IPS-15b (cell line): ENCODE results near the gene UBALD2.

Experiments
- H3K27me3 ChIP-seq: one replicate; pipeline ENCODE4 v1.6.1; 2013; ENCODE audit warnings: low read length; ENCODE audit not compliant: control insufficient read depth, insufficient read depth
- H3K36me3 ChIP-seq: one replicate; pipeline ENCODE4 v1.6.1; 2013; ENCODE audit warnings: low read length; ENCODE audit not compliant: control insufficient read depth, insufficient read depth
- H3K4me1 ChIP-seq: one replicate; pipeline ENCODE4 v1.6.1; 2013; ENCODE audit warnings: mild to moderate bottlenecking, low read length; ENCODE audit not compliant: control insufficient read depth, insufficient read depth
- H3K4me3 ChIP-seq: one replicate; pipeline ENCODE4 v1.5.1; 2013; ENCODE audit warnings: low read depth, low read length
- H3K9ac ChIP-seq: one replicate; pipeline ENCODE4 v1.6.1; 2013; ENCODE audit warnings: low read depth, mild to moderate bottlenecking, low read length
- H3K9me3 ChIP-seq: one replicate; pipeline ENCODE4 v1.6.1; 2013; ENCODE audit warnings: mild to moderate bottlenecking, low read length; ENCODE audit not compliant: control insufficient read depth, insufficient read depth

UBALD2 gene

GRCh38 chr17:76277300-76278267 lies 12.4 kb downstream of the UBALD2 start:
- H3K27me3 ChIP-seq: no peaks in the 10 kb centered on the region
- no peak overlapping the region for H3K9ac ChIP-seq
- H3K9me3 ChIP-seq: no peaks in the 10 kb centered on the region
- no peak overlapping the region for H3K4me3 ChIP-seq
- H3K4me1 ChIP-seq: no peaks in the 10 kb centered on the region
- no peaks in the 10 kb centered on the region for H3K36me3 ChIP-seq

GRCh38 chr17:76278268-76278908 lies 13.2 kb downstream of the UBALD2 start:
- H3K9me3 ChIP-seq: no peaks in the 10 kb centered on the region

GRCh38 chr17:76278952-76279741 lies 14.0 kb downstream of the UBALD2 start:
- H3K9me3 ChIP-seq: no peaks in the 10 kb centered on the region
- no peak overlapping the region for H3K9ac ChIP-seq
- no peaks in the 10 kb centered on the region for H3K36me3 ChIP-seq
- no peaks in the 10 kb centered on the region for H3K4me1 ChIP-seq
- no peaks in the 10 kb centered on the region for H3K27me3 ChIP-seq
- H3K4me3 ChIP-seq: no peak overlapping the region

More at GRCh38 chr17:76278268-76278908, 13.2 kb downstream of the UBALD2 start:
- Histone ChIP-seq H3K9ac (no peak overlapping the region), H3K27me3 (no peaks in the 10 kb centered on the region), H3K36me3 (no peaks in the 10 kb centered on the region), H3K4me3 (no peak overlapping the region), H3K4me1 (no peaks in the 10 kb centered on the region)

- no peaks in the 10 kb centered on the region for H3K9me3 ChIP-seq
- no peaks in the 10 kb centered on the region for H3K27me3 ChIP-seq
- no peak overlapping the region for H3K4me3 ChIP-seq
- no peak overlapping the region for H3K9ac ChIP-seq
- no peaks in the 10 kb centered on the region for H3K4me1 ChIP-seq
- H3K36me3 ChIP-seq: no peaks in the 10 kb centered on the region
These were observed 14.7 kb downstream of the UBALD2 start for GRCh38 chr17:76279742-76280287.

- no peak overlapping the region for H3K9ac ChIP-seq
- H3K4me3 ChIP-seq: no peak overlapping the region
- no peaks in the 10 kb centered on the region for H3K4me1 ChIP-seq
- no peaks in the 10 kb centered on the region for H3K36me3 ChIP-seq
- no peaks in the 10 kb centered on the region for H3K27me3 ChIP-seq
- H3K9me3 ChIP-seq: no peaks in the 10 kb centered on the region
These were observed 15.5 kb downstream of the UBALD2 start for GRCh38 chr17:76280650-76281049.

- H3K36me3 ChIP-seq: no peaks in the 10 kb centered on the region
- H3K27me3 ChIP-seq: no peaks in the 10 kb centered on the region
- H3K4me3 ChIP-seq: no peak overlapping the region
- H3K9me3 ChIP-seq: no peaks in the 10 kb centered on the region
- H3K9ac ChIP-seq: no peak overlapping the region
- no peaks in the 10 kb centered on the region for H3K4me1 ChIP-seq
These were observed 16.6 kb downstream of the UBALD2 start for GRCh38 chr17:76281573-76282371.

GRCh38 chr17:76292567-76292966 lies 27.4 kb downstream of the UBALD2 start:
- H3K9me3 ChIP-seq: no peaks in the 10 kb centered on the region
- no peak overlapping the region for H3K4me3 ChIP-seq
- no peaks in the 10 kb centered on the region for H3K27me3 ChIP-seq

GRCh38 chr17:76293106-76293505 lies 28.0 kb downstream of the UBALD2 start:
- H3K4me3 ChIP-seq: no peak overlapping the region
- H3K9ac ChIP-seq: no peak overlapping the region
- H3K27me3 ChIP-seq: no peaks in the 10 kb centered on the region
- no peaks in the 10 kb centered on the region for H3K4me1 ChIP-seq
- no peaks in the 10 kb centered on the region for H3K9me3 ChIP-seq
- H3K36me3 ChIP-seq: peaks cover 8% of the 10 kb centered on the region

More at GRCh38 chr17:76292567-76292966, 27.4 kb downstream of the UBALD2 start:
- Histone ChIP-seq H3K36me3 (peaks cover 8% of the 10 kb centered on the region), H3K4me1 (no peaks in the 10 kb centered on the region), H3K9ac (no peak overlapping the region)

GRCh38 chr17:76296186-76296585 lies 31.0 kb downstream of the UBALD2 start:
- Histone ChIP-seq H3K9ac (no peak overlapping the region), H3K36me3 (peaks cover 8% of the 10 kb centered on the region), H3K27me3 (no peaks in the 10 kb centered on the region), H3K4me1 (no peaks in the 10 kb centered on the region), H3K4me3 (no peak overlapping the region), H3K9me3 (no peaks in the 10 kb centered on the region)

- no peaks in the 10 kb centered on the region for H3K4me1 ChIP-seq
- H3K27me3 ChIP-seq: no peaks in the 10 kb centered on the region
- no peak overlapping the region for H3K9ac ChIP-seq
- peaks cover 8% of the 10 kb centered on the region for H3K36me3 ChIP-seq
- no peak overlapping the region for H3K4me3 ChIP-seq
- no peaks in the 10 kb centered on the region for H3K9me3 ChIP-seq
These were observed 31.7 kb downstream of the UBALD2 start for GRCh38 chr17:76296889-76297288.

GRCh38 chr17:76297436-76297835 lies 32.3 kb downstream of the UBALD2 start:
- Histone ChIP-seq H3K36me3 (peaks cover 8% of the 10 kb centered on the region), H3K27me3 (no peaks in the 10 kb centered on the region), H3K4me3 (no peak overlapping the region), H3K9me3 (no peaks in the 10 kb centered on the region), H3K9ac (no peak overlapping the region), H3K4me1 (no peaks in the 10 kb centered on the region)
